Subcutaneous adipose tissue (tissue), 4 donors: ENCODE measurements around the gene NT5M. TPM values are rescaled to one million over a fixed set of nuclear protein-coding genes. Genes with fewer than 3 reads are reported as not detected.

Experiments used
- total RNA-seq, 4 donors: library from RNA; depleted of rRNA; stranded (reverse); fragments of >200 nt; gene quantifications; one replicate each; pipeline ENCODE4 v1.1.0, GENCODE V29; 2016
- TF ChIP-seq, protein P1 (sequence below): fragments of 450-650 bp; IDR thresholded peaks from one replicate; pipeline ENCODE4 v1.5.1; 2016; ENCODE audit warnings: low read depth, mild to moderate bottlenecking, control low read depth, antibody characterized with exemption, moderate library complexity

The NT5M gene
- total RNA-seq, 4 donors from 2014 or later = 2.1 to 2.6 (median 2.4) TPM

DNA sequence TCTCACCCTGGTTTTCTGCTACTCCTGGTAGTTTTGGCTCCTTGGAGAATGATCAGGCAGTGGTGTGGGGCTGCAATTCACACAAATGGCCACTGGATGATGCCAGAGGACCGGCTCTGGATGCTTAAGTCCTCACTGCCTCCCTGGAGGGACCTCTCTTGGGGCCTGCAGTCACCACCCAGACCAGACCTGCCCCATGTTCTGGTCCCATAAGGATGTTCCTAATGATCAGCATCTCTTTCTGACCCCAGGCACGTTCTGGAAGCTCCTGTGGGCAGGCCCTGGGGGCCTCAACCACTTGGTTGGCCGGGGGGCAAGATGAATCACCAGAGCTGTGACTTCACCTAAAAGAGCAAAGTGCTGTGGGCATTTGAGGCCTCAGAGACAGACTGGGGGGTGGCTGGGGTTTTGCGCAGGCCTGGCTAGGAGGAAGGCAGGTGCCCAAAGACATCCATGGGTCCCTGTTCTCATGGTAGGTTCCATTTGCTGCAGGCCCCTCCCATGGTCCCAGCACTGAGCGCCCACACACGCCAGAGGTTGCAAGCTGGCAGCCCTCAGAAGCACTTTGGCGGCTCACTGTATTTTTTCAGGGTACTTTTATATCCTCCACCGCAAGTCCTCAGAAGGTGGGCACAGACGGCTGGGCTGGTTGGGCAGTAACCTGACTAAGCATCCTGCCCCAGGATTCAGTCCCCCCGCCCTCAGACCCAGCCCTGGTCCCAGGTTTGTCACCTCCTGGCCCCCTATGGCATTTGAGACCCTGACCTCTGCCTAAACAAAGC, 53.2 kb downstream of the NT5M start:
- TF ChIP-seq, protein P1, sequence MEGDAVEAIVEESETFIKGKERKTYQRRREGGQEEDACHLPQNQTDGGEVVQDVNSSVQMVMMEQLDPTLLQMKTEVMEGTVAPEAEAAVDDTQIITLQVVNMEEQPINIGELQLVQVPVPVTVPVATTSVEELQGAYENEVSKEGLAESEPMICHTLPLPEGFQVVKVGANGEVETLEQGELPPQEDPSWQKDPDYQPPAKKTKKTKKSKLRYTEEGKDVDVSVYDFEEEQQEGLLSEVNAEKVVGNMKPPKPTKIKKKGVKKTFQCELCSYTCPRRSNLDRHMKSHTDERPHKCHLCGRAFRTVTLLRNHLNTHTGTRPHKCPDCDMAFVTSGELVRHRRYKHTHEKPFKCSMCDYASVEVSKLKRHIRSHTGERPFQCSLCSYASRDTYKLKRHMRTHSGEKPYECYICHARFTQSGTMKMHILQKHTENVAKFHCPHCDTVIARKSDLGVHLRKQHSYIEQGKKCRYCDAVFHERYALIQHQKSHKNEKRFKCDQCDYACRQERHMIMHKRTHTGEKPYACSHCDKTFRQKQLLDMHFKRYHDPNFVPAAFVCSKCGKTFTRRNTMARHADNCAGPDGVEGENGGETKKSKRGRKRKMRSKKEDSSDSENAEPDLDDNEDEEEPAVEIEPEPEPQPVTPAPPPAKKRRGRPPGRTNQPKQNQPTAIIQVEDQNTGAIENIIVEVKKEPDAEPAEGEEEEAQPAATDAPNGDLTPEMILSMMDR = no peak

DNA sequence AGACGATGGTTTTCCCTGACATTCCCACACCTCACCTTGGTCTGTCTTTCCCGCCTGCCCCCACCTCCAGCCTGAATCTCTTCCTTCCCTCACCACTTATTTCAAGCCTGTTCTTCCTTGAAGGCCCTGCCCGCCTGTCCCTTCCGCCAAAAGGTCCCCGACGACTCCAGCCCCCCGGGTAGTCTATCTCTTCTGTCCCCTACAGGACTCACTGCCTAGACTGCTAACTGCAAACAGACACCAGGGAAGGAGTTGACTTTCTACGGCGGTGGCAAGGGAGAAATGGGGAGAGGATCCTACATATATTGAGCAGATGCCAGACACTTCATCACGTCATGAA, 53.7 kb downstream of the NT5M start:
- TF ChIP-seq, protein P1 = no peak

DNA sequence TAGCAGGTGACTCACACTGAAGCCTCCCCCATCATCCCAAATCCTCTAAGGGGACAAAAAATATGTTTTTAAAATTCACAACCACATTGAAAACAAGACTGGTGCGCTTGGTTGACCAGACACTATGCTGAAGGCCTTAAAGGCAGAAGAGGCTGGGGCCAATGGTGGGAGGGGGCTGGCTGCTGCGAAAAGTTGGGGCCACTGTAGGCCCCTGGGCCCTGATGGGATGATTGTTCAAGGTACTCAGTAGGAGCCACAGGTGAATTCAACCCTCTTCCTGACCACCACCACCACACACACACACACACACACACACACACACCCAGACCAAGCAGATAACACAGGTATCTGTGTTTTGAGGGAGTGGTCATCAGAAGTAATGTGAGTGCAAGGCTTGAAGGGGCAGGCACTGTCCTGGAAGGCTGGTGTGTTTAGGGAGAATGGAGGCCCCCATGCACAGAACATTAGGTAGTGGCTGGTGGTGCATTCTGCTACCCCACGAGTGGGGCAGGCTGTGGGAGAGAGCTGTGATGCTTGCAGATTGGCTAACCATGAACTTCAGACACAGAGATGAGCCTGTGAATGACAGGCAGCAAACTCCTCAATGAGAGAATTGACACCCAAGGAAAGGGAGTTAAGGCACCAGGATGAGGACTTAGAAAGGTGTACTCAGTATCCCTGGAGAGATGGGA, 55.0 kb downstream of the NT5M start:
- TF ChIP-seq, protein P1 = no peak

DNA sequence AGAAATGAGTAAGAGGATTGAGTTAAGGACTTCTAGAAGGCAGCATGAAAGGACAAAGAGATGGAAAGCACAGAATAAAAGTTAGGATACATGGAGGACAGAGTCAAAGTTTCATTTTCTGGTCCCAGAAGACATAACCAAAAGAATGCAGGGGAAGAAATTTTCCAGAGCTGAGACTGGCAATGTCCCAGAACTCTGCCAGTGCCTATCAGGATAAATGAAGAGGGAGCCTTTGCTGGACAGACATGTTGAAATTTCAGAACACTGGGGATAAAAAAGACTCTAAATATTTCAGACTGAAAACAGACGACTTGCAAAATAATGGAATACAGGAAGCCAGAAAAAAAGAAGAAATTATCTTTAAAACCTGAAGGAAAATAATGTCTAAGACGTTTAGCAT, 55.7 kb downstream of the NT5M start:
- TF ChIP-seq, protein P1 = no peak

DNA sequence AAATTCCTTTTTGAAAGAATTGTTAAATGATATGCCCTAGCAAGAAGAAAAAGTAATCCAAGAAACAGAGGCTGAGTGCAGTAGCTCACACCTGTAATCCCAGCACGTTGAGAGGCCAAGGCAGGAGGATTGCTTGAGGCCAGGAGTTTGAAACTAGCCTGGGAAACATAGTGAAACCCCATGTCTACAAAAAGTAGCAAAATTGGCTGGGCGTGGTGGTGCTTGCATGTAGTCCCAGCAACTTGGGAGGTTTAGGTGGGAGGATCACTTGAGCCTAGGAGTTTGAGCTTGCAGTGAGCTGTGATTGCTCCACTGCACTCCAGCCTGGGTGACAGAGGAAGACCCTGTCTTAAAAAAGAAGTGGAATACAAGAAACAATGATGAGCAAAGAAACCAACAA, 56.1 kb downstream of the NT5M start:
- TF ChIP-seq, protein P1 = no peak

DNA sequence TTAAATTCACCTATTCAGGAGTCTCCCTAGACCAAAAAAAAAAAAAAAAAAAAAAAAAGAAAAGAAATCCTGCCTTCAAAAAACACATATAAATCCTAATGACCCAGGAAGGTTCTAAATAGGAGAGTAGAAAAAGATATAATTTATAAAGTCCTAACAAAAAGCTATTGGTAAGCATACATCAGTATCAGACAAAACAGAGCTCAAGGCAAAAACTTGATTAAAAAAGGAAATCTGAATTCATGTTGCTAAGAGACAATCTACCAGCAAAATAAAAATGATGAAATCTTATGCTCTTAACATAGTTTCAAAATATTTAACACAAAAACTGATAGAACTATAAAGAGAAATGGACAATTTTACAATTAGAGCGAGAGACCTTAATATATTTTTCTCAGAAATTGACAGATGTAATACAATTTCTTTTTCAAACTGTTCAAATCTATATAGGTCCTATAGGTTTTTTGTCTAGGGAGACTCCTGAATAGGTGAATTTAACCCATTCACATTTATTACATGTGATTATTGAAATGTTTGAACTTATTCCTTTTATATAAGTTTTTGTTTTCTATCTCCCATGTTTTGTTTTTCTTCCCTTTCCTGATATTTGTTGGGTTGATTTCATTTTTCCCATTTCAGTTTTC, 57.0 kb downstream of the NT5M start:
- TF ChIP-seq, protein P1 = no peak

DNA sequence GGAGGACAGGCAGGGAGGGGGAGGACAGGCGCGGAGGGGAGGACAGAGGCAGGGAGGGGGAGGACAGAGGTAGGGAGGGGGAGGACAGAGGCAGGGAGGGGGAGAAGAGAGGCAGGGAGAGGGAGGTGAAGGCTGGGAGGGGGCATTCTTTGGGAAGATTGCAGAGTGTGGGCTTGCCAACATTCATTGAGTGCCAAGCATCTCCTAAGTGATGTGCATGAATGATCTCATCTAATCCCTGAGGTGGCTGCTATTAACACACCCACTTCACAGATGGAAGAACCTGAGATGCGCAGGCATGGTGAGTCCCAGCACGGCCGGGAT, 58.3 kb downstream of the NT5M start:
- TF ChIP-seq, protein P1 = no peak
